Mucosa of descending colon (tissue), 3 donors: ENCODE measurements around the gene GPC6. TPM values are rescaled to one million over a fixed set of nuclear protein-coding genes. Genes with fewer than 3 reads are reported as not detected.

Experiments
- ATAC-seq: fragments of 200-7000 bp; cut with Tn5 transposase; one replicate; pipeline ENCODE4 v1.9.1; 2020; ENCODE audit warnings: mild to moderate bottlenecking, moderate library complexity
- DNase-seq, 3 donors: peaks; one replicate each; pipeline ENCODE4 v3.0.0-alpha.2; 2020
- H3K36me3 ChIP-seq: fragments of 200-600 bp; one replicate; pipeline ENCODE4 v1.8.0; 2021; ENCODE audit warnings: low read depth, mild to moderate bottlenecking
- H3K4me1 ChIP-seq: fragments of 200-600 bp; one replicate; pipeline ENCODE4 v1.8.0; 2021; ENCODE audit warnings: low read depth, mild to moderate bottlenecking
- H3K4me3 ChIP-seq: fragments of 200-600 bp; one replicate; pipeline ENCODE4 v1.8.0; 2021; ENCODE audit warnings: mild to moderate bottlenecking
- H3K9me3 ChIP-seq: fragments of 200-600 bp; one replicate; pipeline ENCODE4 v1.8.0; 2021; ENCODE audit warnings: mild to moderate bottlenecking
- intact Hi-C, 2 donors: fragments of 100-400 bp; cut with DNase I in 1 of 2; cut with micrococcal nuclease in 1 of 2; formaldehyde crosslinking; loops; one replicate each; pipeline versions ENCODE4 v1.11.0 to v1.11.1; 2022; cut with DNase I, micrococcal nuclease
- total RNA-seq, 3 donors: library from RNA; stranded (reverse); fragmentation: NEBNext Ultra II Directional in 2 of 3; extraction: Animal tissue kit (Norgen Biotek cat#: 25700) in 2 of 3; gene quantifications; one replicate each; pipeline versions ENCODE4 v1.2.1 to v1.2.4, GENCODE V29; 2021 to 2023
- TF ChIP-seq, protein P1 (sequence below): fragments of 200-600 bp; IDR thresholded peaks from one replicate; pipeline ENCODE4 v1.8.0; 2022; ENCODE audit warnings: antibody characterized with exemption, mild to moderate bottlenecking
- donor health status: DM: no; HTN: no; CAD: no; lungs with moderate emphysema.
- donor health status: DM: no; HTN: no; CAD: no.
- donor health status: DM: no; HTN: yes; CAD: no.

Gene GPC6
- total RNA-seq, 3 donors from 2014 or later, result 2.7 to 11.3 (median 7.5) TPM

DNA sequence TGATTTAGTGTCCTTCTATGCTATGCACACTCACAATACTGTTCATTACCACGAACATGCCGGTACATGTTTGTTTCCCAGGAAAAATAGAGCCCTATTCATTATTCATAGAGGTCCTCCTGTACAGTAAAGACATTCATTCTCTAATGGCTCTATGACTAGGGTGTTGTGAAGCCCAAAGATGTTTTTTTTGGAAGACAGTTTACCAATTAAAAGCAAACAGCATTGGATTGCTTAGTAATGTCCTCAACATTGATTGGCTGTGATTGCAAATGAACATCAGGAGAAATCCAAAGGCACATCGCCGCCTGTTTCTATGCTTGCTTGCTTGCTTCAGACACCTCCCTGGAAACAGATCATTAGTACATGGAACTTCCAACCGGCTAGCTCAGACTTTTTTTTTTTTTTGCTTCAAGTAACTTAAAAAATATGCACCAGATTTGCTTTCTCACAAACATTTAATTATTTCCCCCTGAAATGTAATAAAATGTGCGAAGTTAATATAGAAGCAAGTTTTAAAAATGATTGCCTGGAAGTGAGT is 8.8 kb upstream of the GPC6 start:
- TF ChIP-seq, protein P1, sequence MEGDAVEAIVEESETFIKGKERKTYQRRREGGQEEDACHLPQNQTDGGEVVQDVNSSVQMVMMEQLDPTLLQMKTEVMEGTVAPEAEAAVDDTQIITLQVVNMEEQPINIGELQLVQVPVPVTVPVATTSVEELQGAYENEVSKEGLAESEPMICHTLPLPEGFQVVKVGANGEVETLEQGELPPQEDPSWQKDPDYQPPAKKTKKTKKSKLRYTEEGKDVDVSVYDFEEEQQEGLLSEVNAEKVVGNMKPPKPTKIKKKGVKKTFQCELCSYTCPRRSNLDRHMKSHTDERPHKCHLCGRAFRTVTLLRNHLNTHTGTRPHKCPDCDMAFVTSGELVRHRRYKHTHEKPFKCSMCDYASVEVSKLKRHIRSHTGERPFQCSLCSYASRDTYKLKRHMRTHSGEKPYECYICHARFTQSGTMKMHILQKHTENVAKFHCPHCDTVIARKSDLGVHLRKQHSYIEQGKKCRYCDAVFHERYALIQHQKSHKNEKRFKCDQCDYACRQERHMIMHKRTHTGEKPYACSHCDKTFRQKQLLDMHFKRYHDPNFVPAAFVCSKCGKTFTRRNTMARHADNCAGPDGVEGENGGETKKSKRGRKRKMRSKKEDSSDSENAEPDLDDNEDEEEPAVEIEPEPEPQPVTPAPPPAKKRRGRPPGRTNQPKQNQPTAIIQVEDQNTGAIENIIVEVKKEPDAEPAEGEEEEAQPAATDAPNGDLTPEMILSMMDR, result no peak
- DNase-seq (no peak), ATAC-seq (no peak)
- intact Hi-C loops, result no loop called here
- Histone ChIP-seq H3K4me3 (no peak overlapping the region), H3K4me1 (no peaks in the 10 kb centered on the region), H3K9me3 (no peaks in the 10 kb centered on the region), H3K36me3 (no peaks in the 10 kb centered on the region)

DNA sequence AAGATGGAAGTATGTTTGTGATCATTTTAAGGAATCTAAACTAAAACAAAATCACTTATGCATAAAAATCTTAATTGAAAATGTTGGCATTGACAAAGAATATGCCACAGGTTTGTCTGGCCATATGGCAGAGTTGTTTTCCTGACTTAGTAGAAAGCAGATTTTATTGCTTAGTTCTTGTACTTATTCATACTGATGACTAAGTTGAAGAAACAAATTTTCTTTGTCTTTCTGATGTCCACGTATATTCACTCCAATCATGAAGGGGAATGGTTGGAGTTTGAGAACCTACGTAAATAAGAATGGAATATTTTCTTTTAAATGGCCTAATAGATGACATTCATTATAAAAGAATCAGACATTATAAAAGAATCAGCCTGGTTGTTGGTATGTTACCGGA is 8.0 kb upstream of the GPC6 start:
- TF ChIP-seq, protein P1, result no peak
- intact Hi-C loops, result no loop called here
- H3K4me1 ChIP-seq, result no peaks in the 10 kb centered on the region
- ATAC-seq, result no peak
- no peak overlapping the region for H3K4me3 ChIP-seq
- H3K9me3 ChIP-seq, result no peaks in the 10 kb centered on the region
- DNase-seq, result no peak
- H3K36me3 ChIP-seq, result no peaks in the 10 kb centered on the region

DNA sequence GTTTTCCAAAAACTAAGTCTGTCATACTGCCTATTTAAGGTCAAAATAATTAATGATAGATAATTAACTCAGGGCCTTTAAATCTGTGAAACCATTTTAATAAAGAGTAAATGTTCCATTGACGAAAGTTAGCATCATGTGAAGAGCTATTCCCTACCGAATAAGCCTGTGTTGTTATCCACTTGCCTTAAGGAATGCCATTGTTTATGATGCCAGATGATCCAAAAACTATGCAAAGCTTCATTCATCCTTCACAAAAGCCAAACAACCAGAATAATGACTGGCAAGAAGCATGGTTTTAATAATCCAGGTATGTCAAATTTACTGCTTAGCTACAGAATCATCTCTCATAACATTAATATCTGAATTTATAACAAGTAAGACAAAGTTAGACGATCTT is 6.5 kb upstream of the GPC6 start:
- no peaks in the 10 kb centered on the region for H3K4me1 ChIP-seq

DNA sequence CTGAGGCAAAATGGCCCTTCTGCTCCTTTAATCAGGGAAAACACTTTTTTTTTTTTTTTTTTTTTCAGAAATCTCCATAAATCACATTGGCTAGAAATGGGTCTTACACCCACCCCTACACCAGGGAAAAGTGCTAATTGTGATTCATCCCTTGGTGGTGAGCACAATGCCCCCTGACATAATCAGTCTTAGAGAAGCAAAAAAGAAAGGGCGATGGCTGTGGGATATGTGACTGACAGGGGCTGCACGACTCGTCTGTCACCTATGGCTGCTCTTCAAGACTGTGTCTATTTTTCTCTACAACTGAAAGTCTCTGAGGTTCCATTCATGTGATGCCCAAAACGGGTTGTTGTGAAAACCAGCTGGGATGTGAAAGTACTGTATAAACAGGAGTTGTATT is 3.6 kb upstream of the GPC6 start:
- no peak for ATAC-seq
- H3K4me3 ChIP-seq, result no peak overlapping the region
- H3K36me3 ChIP-seq, result no peaks in the 10 kb centered on the region
- no peak for DNase-seq
- H3K4me1 ChIP-seq, result no peaks in the 10 kb centered on the region
- TF ChIP-seq, protein P1, result no peak
- intact Hi-C loops, result no loop called here
- H3K9me3 ChIP-seq, result no peaks in the 10 kb centered on the region

More for the DNA sequence above, 6.5 kb upstream of the GPC6 start:
- TF ChIP-seq, protein P1, result no peak
- no peaks in the 10 kb centered on the region for H3K9me3 ChIP-seq
- ATAC-seq (no peak), DNase-seq (no peak)
- intact Hi-C loops, result no loop called here
- H3K36me3 ChIP-seq, result no peaks in the 10 kb centered on the region
- H3K4me3 ChIP-seq, result no peak overlapping the region

DNA sequence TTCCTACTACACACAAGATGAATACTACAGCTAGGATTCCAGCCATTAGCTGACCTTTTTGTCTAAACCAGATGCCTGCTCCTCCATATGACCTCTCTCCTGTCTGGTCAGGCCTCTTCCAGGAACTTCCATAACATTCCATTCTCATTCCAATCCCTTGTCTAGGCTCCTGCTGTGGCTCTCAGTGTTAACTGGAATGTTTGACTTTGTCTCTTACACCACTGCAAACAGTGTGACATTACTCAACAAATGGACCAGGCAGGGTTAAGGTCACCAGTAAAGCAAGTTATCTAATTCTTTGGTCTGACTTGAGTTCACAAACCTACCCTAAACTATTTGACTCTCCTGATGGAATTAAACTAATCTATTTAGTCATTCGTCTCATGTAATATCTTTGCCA is 2.1 kb upstream of the GPC6 start:
- TF ChIP-seq, protein P1, result no peak
- intact Hi-C loops, result no loop called here
- ATAC-seq (no peak), DNase-seq (no peak)
- Histone ChIP-seq H3K4me1 (no peaks in the 10 kb centered on the region), H3K4me3 (no peak overlapping the region), H3K36me3 (no peaks in the 10 kb centered on the region), H3K9me3 (no peaks in the 10 kb centered on the region)

DNA sequence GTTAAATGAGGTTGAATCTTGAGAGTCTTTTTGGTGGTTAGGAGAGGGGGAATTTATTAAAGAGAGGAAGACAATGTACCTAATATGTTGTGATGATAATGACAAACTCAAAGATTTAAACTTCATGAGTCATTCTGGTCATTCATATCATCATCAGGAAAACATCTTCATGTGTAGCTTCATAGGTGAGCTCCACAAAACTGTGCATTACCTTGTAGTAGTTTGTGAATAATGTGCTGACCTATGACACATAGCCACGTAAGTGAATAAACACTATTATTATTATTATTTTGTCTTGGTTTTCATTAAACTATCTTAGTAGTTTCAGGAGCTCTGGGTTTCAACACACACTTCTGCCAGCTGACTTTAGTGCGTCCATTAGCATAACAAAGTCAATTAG is 997 bp upstream of the GPC6 start:
- no peaks in the 10 kb centered on the region for H3K4me1 ChIP-seq
- intact Hi-C loops, result no loop called here
- TF ChIP-seq, protein P1, result no peak
- DNase-seq (no peak), ATAC-seq (no peak)
- H3K4me3 ChIP-seq, result no peak overlapping the region
- no peaks in the 10 kb centered on the region for H3K36me3 ChIP-seq
- H3K9me3 ChIP-seq, result no peaks in the 10 kb centered on the region
